Thoracic aorta (tissue), 2 donors: Measurements from ENCODE around the gene URGCP. TPM values are rescaled to one million over a fixed set of nuclear protein-coding genes. Genes with fewer than 3 reads are reported as not detected.

Experiments used
- ATAC-seq: fragments of 150-250 bp; one replicate; pipeline ENCODE4 v1.8.0; 2017; ENCODE audit warnings: low read depth; ENCODE audit not compliant: insufficient number of reproducible peaks, low FRiP score
- DNase-seq: peaks from one replicate; pipeline ENCODE4 v3.0.0-alpha.2; 2020; ENCODE audit warnings: low spot score
- H3K27ac ChIP-seq, 2 donors: fragments of 200-600 bp; sonication (generic); 1 replicate in 1 of 2; 2 replicates in 1 of 2; pipeline ENCODE4 v1.5.1; 2016; ENCODE audit warnings: mild to moderate bottlenecking in 2 of 2, moderate library complexity in 2 of 2
- H3K27me3 ChIP-seq: fragments of 200-600 bp; sonication (generic); replicated peaks from 2 replicates; pipeline ENCODE4 v1.6.0; 2016; ENCODE audit warnings: mild to moderate bottlenecking; ENCODE audit not compliant: insufficient read depth
- H3K36me3 ChIP-seq: fragments of 200-600 bp; sonication (generic); one replicate; pipeline ENCODE4 v1.5.1; 2016
- H3K4me1 ChIP-seq, 2 donors: fragments of 200-600 bp; sonication (generic); 1 replicate in 1 of 2; 2 replicates in 1 of 2; pipeline versions ENCODE4 v1.5.1 to v1.6.0; 2016; ENCODE audit warnings: low read depth in 2 of 2, mild to moderate bottlenecking in 1 of 2; ENCODE audit not compliant: control insufficient read depth in 1 of 2
- H3K4me3 ChIP-seq: fragments of 200-600 bp; sonication (generic); 2 replicates; pipeline ENCODE4 v1.5.1; 2016; ENCODE audit warnings: mild to moderate bottlenecking
- H3K9me3 ChIP-seq: fragments of 200-600 bp; sonication (generic); 2 replicates; pipeline ENCODE4 v1.5.1; 2016
- total RNA-seq, 2 donors: library from RNA; depleted of rRNA; stranded (reverse); fragments of >200 nt; gene quantifications; one replicate each; pipeline versions ENCODE4 v1.1.0 to v1.2.3, GENCODE V29; 2016
- TF ChIP-seq, protein P1 (sequence below): fragments of 200-600 bp; sonication (generic); IDR thresholded peaks from one replicate; pipeline ENCODE4 v1.5.1; 2019; ENCODE audit warnings: antibody characterized with exemption

The URGCP gene
- total RNA-seq, 2 donors from 2014 or later = 33.7 to 41.0 TPM

DNA sequence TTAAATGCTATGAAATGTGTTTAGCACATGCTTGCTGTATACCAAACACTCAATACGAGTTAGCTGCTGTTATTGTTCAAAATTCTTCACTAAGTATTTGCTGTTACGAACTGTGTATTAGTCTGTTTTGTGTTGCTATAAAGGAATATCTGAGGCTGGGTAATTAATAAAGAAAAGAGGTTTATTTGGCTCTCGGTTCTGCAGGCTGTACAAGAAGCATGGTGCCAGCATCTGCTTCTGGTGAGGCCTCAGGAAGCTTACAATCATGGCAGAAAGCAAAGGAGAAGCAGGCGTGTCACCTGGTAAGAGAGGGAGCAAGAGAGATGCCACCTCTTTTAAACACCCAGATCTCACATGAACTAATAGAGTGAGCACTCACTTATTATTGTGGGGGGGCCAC is 21.4 kb upstream of the URGCP start:
- DNase-seq (no peak), ATAC-seq (no peak)
- no peaks in the 10 kb centered on the region for H3K9me3 ChIP-seq
- H3K4me1 ChIP-seq = peaks cover 3 to 21% of the 10 kb centered on the region in 2 donors
- no peak overlapping the region for H3K4me3 ChIP-seq
- H3K27ac ChIP-seq = no peak overlapping the region
- TF ChIP-seq, protein P1, sequence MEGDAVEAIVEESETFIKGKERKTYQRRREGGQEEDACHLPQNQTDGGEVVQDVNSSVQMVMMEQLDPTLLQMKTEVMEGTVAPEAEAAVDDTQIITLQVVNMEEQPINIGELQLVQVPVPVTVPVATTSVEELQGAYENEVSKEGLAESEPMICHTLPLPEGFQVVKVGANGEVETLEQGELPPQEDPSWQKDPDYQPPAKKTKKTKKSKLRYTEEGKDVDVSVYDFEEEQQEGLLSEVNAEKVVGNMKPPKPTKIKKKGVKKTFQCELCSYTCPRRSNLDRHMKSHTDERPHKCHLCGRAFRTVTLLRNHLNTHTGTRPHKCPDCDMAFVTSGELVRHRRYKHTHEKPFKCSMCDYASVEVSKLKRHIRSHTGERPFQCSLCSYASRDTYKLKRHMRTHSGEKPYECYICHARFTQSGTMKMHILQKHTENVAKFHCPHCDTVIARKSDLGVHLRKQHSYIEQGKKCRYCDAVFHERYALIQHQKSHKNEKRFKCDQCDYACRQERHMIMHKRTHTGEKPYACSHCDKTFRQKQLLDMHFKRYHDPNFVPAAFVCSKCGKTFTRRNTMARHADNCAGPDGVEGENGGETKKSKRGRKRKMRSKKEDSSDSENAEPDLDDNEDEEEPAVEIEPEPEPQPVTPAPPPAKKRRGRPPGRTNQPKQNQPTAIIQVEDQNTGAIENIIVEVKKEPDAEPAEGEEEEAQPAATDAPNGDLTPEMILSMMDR = no peak
- H3K27me3 ChIP-seq = no peaks in the 10 kb centered on the region
- H3K36me3 ChIP-seq = no peaks in the 10 kb centered on the region

DNA sequence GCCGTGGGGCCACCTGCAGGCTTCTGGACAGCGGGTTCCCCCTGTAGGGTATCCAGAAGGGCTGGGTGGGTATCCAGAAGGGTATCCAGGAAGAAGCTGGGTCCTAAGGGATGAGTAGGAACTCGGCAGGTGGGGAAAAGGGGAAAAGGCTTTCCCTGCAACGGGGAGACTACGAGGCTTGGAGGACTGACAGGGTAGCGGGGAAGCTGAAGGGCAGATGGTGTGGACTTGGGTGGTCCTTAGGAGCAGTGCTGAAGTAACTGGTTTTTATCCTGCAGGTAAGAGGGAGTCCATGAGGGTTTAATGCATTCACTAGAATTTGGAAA is 20.4 kb upstream of the URGCP start:
- DNase-seq (no peak), ATAC-seq (no peak)
- Histone ChIP-seq H3K27me3 (no peaks in the 10 kb centered on the region), H3K27ac (peak overlapping the region; percentile 93), H3K9me3 (no peaks in the 10 kb centered on the region), H3K4me3 (peak overlapping the region; percentile 90), H3K36me3 (no peaks in the 10 kb centered on the region), H3K4me1 (peaks cover 3 to 23% of the 10 kb centered on the region in 2 donors)
- TF ChIP-seq, protein P1 = no peak

DNA sequence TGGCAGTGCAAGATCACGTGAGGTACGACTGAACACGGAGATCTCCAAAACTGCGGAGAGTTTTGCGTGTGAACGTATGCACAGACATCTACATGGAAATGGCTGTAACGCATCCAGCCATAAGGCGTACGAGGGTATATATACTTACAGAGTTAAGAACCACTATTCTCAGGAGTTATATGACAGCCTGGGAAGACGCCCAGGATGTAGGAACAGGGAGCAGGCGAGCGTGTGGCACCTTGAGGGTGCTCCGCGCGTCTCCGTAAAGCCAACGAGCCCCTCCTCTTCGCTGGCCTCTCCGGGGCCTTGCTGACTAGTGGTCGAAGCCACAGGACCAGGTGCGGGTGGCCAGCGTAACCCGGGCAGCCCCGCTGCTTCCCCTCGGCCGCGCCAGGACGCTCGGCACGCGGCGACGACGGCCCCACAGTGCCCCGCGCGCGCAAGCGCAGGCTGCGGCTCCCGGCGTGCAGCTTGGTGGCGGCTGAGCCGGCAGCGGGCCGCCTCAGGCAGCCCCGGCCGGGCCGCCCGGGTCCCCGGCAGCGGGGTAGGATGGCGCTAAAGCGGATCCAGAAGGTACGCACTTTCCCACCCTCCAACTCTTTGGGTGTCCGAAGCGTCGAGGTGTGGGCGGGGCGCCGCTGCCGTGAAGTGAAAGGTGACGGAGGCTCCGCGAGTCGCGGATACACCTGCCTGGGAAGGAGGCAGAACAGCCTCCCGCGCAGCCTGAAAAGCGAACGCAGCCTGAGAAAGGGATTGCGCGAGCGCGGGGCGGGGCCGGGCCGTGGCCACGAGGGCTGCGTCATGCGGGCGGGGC is 19.8 kb upstream of the URGCP start, which contains the start of gene UBE2D4:
Gene UBE2D4, plus strand, starts transcription at position 453 of the 814 bp plus-strand sequence. Its CDS starts 97 bp downstream, at position 550.
- ATAC-seq = peak; percentile 68
- Histone ChIP-seq H3K27ac (peak within 1 kb of the TSS; percentile 93), H3K9me3 (no peaks in the 10 kb centered on the region), H3K36me3 (no peaks in the 10 kb centered on the region), H3K4me1 (peaks cover 3 to 29% of the 10 kb centered on the region in 2 donors), H3K4me3 (peak within 1 kb of the TSS; percentile 90), H3K27me3 (no peaks in the 10 kb centered on the region)
- TF ChIP-seq, protein P1 = no peak
- DNase-seq = no peak

DNA sequence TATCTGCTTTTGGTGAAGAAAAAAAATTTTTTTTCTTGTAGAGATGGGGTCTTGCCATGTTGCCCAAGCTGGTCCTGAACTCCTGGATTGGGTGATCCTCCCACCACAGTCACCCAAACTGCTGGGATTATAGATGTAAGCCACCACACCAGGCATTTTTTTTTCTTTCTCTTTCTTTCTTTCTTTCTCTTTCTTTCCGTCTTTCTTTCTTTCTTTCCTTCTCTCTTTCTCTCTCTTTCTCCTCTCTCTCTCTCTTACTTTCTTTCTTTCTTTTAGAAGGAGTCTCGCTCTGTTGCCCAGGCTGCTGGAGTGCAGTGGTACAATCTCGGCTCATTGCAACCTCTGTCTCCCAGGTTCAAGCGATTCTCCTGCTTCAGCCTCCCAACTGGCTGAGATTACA is 16.3 kb upstream of the URGCP start:
- TF ChIP-seq, protein P1 = no peak
- ATAC-seq = no peak
- H3K4me1 ChIP-seq = peaks cover 3 to 30% of the 10 kb centered on the region in 2 donors
- no peak overlapping the region for H3K4me3 ChIP-seq
- no peak overlapping the region for H3K27ac ChIP-seq
- H3K36me3 ChIP-seq = no peaks in the 10 kb centered on the region
- no peak for DNase-seq
- H3K27me3 ChIP-seq = no peaks in the 10 kb centered on the region
- no peaks in the 10 kb centered on the region for H3K9me3 ChIP-seq

DNA sequence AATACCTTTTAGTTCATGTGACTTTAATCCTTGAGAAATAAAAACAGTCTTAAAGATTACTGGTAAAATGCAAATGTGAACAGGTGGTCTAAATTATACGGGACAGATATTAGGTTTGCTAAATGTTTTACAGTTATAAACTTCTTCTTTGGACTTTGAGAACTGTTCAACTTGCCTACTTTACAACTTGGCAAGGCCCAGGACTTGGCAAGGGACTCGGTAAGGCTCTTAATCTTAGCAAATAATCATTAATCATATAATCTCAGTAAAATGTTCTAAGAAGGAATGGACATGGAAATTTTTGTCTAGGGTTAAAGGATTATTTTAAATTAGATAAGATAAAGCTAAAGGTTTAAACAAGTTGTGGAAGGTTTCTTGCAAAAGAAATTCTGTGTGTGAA is 15.0 kb upstream of the URGCP start:
- peaks cover 3 to 22% of the 10 kb centered on the region in 2 donors for H3K4me1 ChIP-seq
- H3K27ac ChIP-seq = no peak overlapping the region
- ATAC-seq = no peak
- TF ChIP-seq, protein P1 = no peak
- no peaks in the 10 kb centered on the region for H3K36me3 ChIP-seq
- no peaks in the 10 kb centered on the region for H3K27me3 ChIP-seq
- no peak for DNase-seq
- H3K4me3 ChIP-seq = no peak overlapping the region
- H3K9me3 ChIP-seq = no peaks in the 10 kb centered on the region
